SK-N-DZ (cell line): Measurements from ENCODE around the gene EEFSEC.

Experiments used
- DNase-seq: peaks from one replicate; pipeline ENCODE4 v3.0.0-alpha.2; 2015; ENCODE audit warnings: low spot score
- small RNA-seq, 2 experiments: library from RNA; depleted of rRNA; stranded (forward); fragments of <200 nt; gene quantifications; one replicate each; pipeline ENCODE3, GENCODE V24; 2014

EEFSEC gene

GRCh38 chr3:128442949-128443348 is 289.7 kb downstream of the EEFSEC start:
- DNase-seq = no peak

- no peak for DNase-seq
Observed at GRCh38 chr3:128443771-128444170, 290.5 kb downstream of the EEFSEC start.

- DNase-seq = no peak
Observed at GRCh38 chr3:128445357-128445756, 292.1 kb downstream of the EEFSEC start.

GRCh38 chr3:128446821-128447220 is 293.5 kb downstream of the EEFSEC start:
- DNase-seq = no peak

GRCh38 chr3:128447561-128448013 is 294.3 kb downstream of the EEFSEC start:
- DNase-seq = no peak

- no peak for DNase-seq
Observed at GRCh38 chr3:128448491-128448890, 295.2 kb downstream of the EEFSEC start.

- DNase-seq = no peak
Observed at GRCh38 chr3:128449111-128449638, 295.9 kb downstream of the EEFSEC start.

- DNase-seq = no peak
Observed at GRCh38 chr3:128452120-128452519, 298.8 kb downstream of the EEFSEC start.

GRCh38 chr3:128452678-128453275 is 299.5 kb downstream of the EEFSEC start:
- no peak for DNase-seq

- no peak for DNase-seq
Observed at GRCh38 chr3:128453501-128454309, 300.4 kb downstream of the EEFSEC start.

GRCh38 chr3:128454310-128454618 is 301.0 kb downstream of the EEFSEC start:
- no peak for DNase-seq

- DNase-seq = no peak
Observed at GRCh38 chr3:128455116-128455515, 301.8 kb downstream of the EEFSEC start.

GRCh38 chr3:128455786-128456748 is 302.8 kb downstream of the EEFSEC start:
- DNase-seq = no peak

GRCh38 chr3:128456776-128457715 is 303.8 kb downstream of the EEFSEC start:
- DNase-seq = peak; percentile 99

- peak; percentile 91 for DNase-seq
Observed at GRCh38 chr3:128457937-128458336, 304.7 kb downstream of the EEFSEC start.

Small RNA genes lying within 50 kb of the gene (small RNA-seq; reads per million reads assigned to genes)
- gene RNU6-823P = 0 reads per million in 2 experiments
